GM12878 (cell line): ENCODE measurements around the gene AFAP1. TPM values are rescaled to one million over a fixed set of nuclear protein-coding genes. Genes with fewer than 3 reads are reported as not detected.

ENCODE experiments used
- ATAC-seq: fragments of 200-7000 bp; cut with Tn5 transposase; 3 replicates; pipeline ENCODE4 v1.9.1; 2020; ENCODE audit warnings: mild to moderate bottlenecking, moderate library complexity
- BruUV-seq: library from RNA; stranded (reverse); fragments of 400-500 nt; replicated peaks from 2 replicates; lab custom pipeline; 2021; lab: Mats Ljungman, UMichigan
- CTCF ChIA-PET: fragments of 300-600 bp; sonication (Branson Sonifier 250); formaldehyde crosslinking; extraction: SDS; loops from one replicate; lab custom pipeline; 2021; ENCODE audit warnings: inconsistent platforms; lab: Yijun Ruan, JAX
- POLR2A ChIA-PET: fragments of 350-600 bp; formaldehyde crosslinking; extraction: SDS; loops from one replicate; lab custom pipeline; 2021; ENCODE audit warnings: inconsistent platforms; lab: Charles Lee
- RAD21 ChIA-PET: fragments of 300-600 bp; sonication (Branson Sonifier 250); formaldehyde crosslinking; loops from one replicate; lab custom pipeline; 2023; ENCODE audit warnings: antibody characterized with exemption; ENCODE audit not compliant: unreplicated experiment; lab: Charles Lee
- SMC1A ChIA-PET: fragments of 300-600 bp; sonication (Branson Sonifier 250); formaldehyde crosslinking; loops from one replicate; lab custom pipeline; 2023; ENCODE audit not compliant: unreplicated experiment, uncharacterized antibody; lab: Charles Lee
- DNase-seq: peaks from one replicate; pipeline ENCODE4 v3.0.0-alpha.2; 2011; ENCODE audit warnings: low read depth, low spot score
- FAIRE-seq: peaks from 3 replicates; lab custom pipeline; 2011; peaks lifted over from hg19 to GRCh38; lab: Jason Lieb, UNC
- H2AFZ ChIP-seq: 2 replicates; pipeline ENCODE4 v1.6.0; 2011; ENCODE audit warnings: low read depth, low read length, control low read depth; ENCODE audit not compliant: control insufficient read depth
- H3K27ac ChIP-seq: 2 replicates; pipeline ENCODE4 v1.5.1; 2011; ENCODE audit warnings: control low read depth; ENCODE audit not compliant: control insufficient read depth, insufficient read depth
- H3K27me3 ChIP-seq, 2 experiments: replicated peaks in 1 of 2; 2 replicates each; pipeline versions ENCODE4 v1.6.0 to v1.6.1; 2011; ENCODE audit warnings: low read length in 1 of 2; ENCODE audit not compliant: control insufficient read depth in 2 of 2, insufficient read depth in 2 of 2
- H3K36me3 ChIP-seq, 2 experiments: 2 replicates each; pipeline ENCODE4 v1.5.1; 2011; ENCODE audit warnings: low read length in 1 of 2; ENCODE audit not compliant: control insufficient read depth in 2 of 2, insufficient read depth in 2 of 2
- H3K4me1 ChIP-seq: 2 replicates; pipeline ENCODE4 v1.6.1; 2011; ENCODE audit warnings: mild to moderate bottlenecking, low read length, moderate library complexity, mixed read lengths; ENCODE audit not compliant: control insufficient read depth, insufficient read depth
- H3K4me2 ChIP-seq: 2 replicates; pipeline ENCODE4 v1.6.0; 2011; ENCODE audit warnings: control low read depth; ENCODE audit not compliant: control insufficient read depth, insufficient read depth
- H3K4me3 ChIP-seq: fragments of 200-600 bp; sonication (generic); 2 replicates; pipeline ENCODE4 v1.5.1; 2016
- H3K79me2 ChIP-seq: 2 replicates; pipeline ENCODE4 v1.6.0; 2011; ENCODE audit warnings: low read length; ENCODE audit not compliant: control insufficient read depth, insufficient read depth
- H3K9ac ChIP-seq: 2 replicates; pipeline ENCODE4 v1.8.0; 2011; ENCODE audit warnings: low read length, control low read depth, mixed read lengths; ENCODE audit not compliant: control insufficient read depth, insufficient read depth
- H3K9me3 ChIP-seq: replicated peaks from 3 replicates; pipeline ENCODE4 v1.5.1; 2011; ENCODE audit warnings: mild to moderate bottlenecking, low read length; ENCODE audit not compliant: control insufficient read depth, insufficient read depth
- H4K20me1 ChIP-seq: 2 replicates; pipeline ENCODE4 v1.6.0; 2011; ENCODE audit not compliant: control insufficient read depth, insufficient read depth
- CHD1 ChIP-seq: IDR thresholded peaks from 2 replicates; pipeline ENCODE4 v1.6.1; 2012; ENCODE audit warnings: low read depth, low read length, improper control_type of control experiment
- GABPA ChIP-seq: IDR thresholded peaks from 2 replicates; pipeline ENCODE4 v1.6.1; 2014; ENCODE audit warnings: antibody characterized with exemption, low read depth, mild to moderate bottlenecking, inconsistent platforms
- HDAC6 ChIP-seq: fragments of 200-600 bp; sonication (generic); IDR thresholded peaks from one replicate; pipeline ENCODE4 v1.8.0; 2017; ENCODE audit warnings: antibody characterized with exemption; ENCODE audit not compliant: unreplicated experiment
- NRF1 ChIP-seq: conservative IDR thresholded peaks from 2 replicates; pipeline ENCODE4 v1.6.1; 2011; ENCODE audit warnings: mild to moderate bottlenecking, low read depth, low read length, improper control_type of control experiment
- WGBS: methylation state at CpG from one replicate; pipeline ENCODE4 v1.1.6; 2016; ENCODE audit warnings: low lambda C conversion rate; ENCODE audit not compliant: insufficient replicate concordance, insufficient coverage; ENCODE audit errors: missing lambda C conversion rate; 5-methylcytosine and 5-hydroxymethylcytosine counted together
- in situ Hi-C: fragments of 300-500 bp; cut with MboI; formaldehyde crosslinking; loops from 9 replicates; pipeline ENCODE4 v1.14.3; 2018; ENCODE audit warnings: mixed read lengths
- intact Hi-C: fragments of 100-400 bp; cut with micrococcal nuclease; formaldehyde crosslinking; loops from one replicate; pipeline ENCODE4 v1.14.2; 2022; ENCODE audit not compliant: unreplicated experiment
- polyA plus RNA-seq, 11 experiments: library from polyadenylated mRNA; depleted of rRNA in 4 of 11; unstranded in 6 of 11; stranded (reverse) in 5 of 11; fragments of >200 nt; fragmentation: Nextera tagmentation in 4 of 11; fragmentation: Illumina TruSeq in 1 of 11; extraction: Ambion mirVana in 4 of 11; extraction: Trizol in 1 of 11; gene quantifications; 1 replicate in 1 of 11; 2 replicates in 10 of 11; pipeline versions ENCODE4 v1.2.1 to v1.2.3, GENCODE V29; 2011 to 2016; ENCODE audit warnings: inconsistent platforms in 2 of 11, missing spikeins in 2 of 11, low read depth in 1 of 11
- total RNA-seq, 4 experiments: library from RNA; depleted of rRNA in 3 of 4; stranded (reverse); fragments of >200 nt in 3 of 4; fragmentation: Illumina TruSeq in 1 of 4; extraction: Trizol in 1 of 4; gene quantifications; 2 replicates each; pipeline versions ENCODE4 v1.2.1 to v1.2.3, GENCODE V29; 2013 to 2021
- TF ChIP-seq, protein P1 (sequence below): fragments of 450-650 bp; IDR thresholded peaks from 2 replicates; pipeline ENCODE4 v1.6.1; 2017; ENCODE audit warnings: low read depth, mild to moderate bottlenecking, moderate library complexity
- TF ChIP-seq, protein P2 (sequence below): fragments of 450-650 bp; IDR thresholded peaks from 2 replicates; pipeline ENCODE4 v1.6.1; 2017; ENCODE audit warnings: mild to moderate bottlenecking, moderate library complexity
- TF ChIP-seq, protein P3 (sequence below): IDR thresholded peaks from 2 replicates; pipeline ENCODE4 v1.6.1; 2011; ENCODE audit warnings: mild to moderate bottlenecking, low read depth, low read length, moderate library complexity; ENCODE audit not compliant: insufficient replicate concordance
- TF ChIP-seq, protein P4 (sequence below): IDR thresholded peaks from 2 replicates; pipeline ENCODE4 v1.6.1; 2011; ENCODE audit warnings: low read depth, low read length, improper control_type of control experiment, borderline replicate concordance

The AFAP1 gene
- total and polyA plus RNA-seq, 10 of the 15 experiments (the other 5 are each of a cell fraction or from before 2014, with no cell fraction given), result 0.02 to 0.23 (median 0.09) TPM; not detected in 1

DNA sequence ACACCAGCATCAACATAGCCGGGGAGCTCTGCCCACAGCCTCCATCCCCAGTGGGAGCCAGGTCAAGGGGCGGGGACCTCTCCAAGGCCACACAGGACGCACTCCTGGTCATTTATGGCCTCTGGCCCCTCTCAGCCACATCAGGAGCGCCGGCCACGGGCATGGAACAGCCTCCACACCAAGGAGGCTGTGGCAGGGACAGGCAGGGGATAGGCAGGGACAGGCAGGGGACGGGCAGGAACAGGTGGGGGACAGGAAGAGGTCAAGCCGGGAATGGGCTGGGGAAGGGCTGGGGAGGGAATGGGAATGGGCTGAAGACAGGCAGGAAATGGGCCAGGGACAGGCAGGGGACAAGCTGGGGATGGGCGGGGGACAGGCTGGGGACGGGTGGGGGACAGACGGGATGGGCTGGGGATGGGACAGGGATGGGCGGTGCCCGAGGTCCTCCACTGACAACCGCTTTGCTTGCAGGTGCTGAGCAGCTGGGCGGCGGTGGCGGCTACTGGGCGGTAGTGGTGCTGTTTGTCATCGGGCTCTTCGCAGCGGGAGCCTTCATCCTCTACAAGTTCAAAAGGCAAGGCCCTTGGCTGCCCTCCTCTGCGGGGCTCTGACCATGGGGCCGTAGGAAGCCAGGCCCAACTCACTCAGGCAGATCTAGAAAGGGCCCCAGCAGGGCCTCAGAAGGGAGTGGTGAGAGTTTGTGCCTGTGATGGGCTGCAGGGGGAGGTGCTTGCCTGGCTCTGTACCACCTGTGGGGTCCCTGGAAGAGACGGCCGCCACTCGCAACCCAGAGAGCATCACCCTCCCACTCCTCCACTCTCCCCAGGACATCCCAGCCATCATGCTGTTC, 205.6 kb downstream of the AFAP1 start:
- CTCF ChIA-PET, result no interaction called here
- SMC1A ChIA-PET, result no interaction called here
- Histone ChIP-seq H3K27me3 (no peaks in the 10 kb centered on the region; a peak in 2 of 4 replicates), H4K20me1 (no peaks in the 10 kb centered on the region), H3K9ac (no peak overlapping the region), H3K4me2 (no peak overlapping the region), H3K9me3 (no peaks in the 10 kb centered on the region), H3K36me3 (no peaks in the 10 kb centered on the region), H2AFZ (no peak overlapping the region), H3K27ac (no peak overlapping the region), H3K79me2 (no peaks in the 10 kb centered on the region), H3K4me3 (no peak overlapping the region), H3K4me1 (no peaks in the 10 kb centered on the region)
- POLR2A ChIA-PET, result no interaction called here
- FAIRE-seq, result no peak
- no TSS peak for BruUV-seq
- 34% methylated on average over 21 of the region's 26 CpGs for WGBS
- in situ Hi-C loops, result no loop called here
- RAD21 ChIA-PET, result no interaction called here
- no peak for ATAC-seq
- TF ChIP-seq, protein P1, sequence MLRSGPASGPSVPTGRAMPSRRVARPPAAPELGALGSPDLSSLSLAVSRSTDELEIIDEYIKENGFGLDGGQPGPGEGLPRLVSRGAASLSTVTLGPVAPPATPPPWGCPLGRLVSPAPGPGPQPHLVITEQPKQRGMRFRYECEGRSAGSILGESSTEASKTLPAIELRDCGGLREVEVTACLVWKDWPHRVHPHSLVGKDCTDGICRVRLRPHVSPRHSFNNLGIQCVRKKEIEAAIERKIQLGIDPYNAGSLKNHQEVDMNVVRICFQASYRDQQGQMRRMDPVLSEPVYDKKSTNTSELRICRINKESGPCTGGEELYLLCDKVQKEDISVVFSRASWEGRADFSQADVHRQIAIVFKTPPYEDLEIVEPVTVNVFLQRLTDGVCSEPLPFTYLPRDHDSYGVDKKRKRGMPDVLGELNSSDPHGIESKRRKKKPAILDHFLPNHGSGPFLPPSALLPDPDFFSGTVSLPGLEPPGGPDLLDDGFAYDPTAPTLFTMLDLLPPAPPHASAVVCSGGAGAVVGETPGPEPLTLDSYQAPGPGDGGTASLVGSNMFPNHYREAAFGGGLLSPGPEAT, result no peak
- TF ChIP-seq CHD1, result no peak
- TF ChIP-seq GABPA, result no peak
- TF ChIP-seq NRF1, result no peak
- no peak for TF ChIP-seq HDAC6
- TF ChIP-seq, protein P2, sequence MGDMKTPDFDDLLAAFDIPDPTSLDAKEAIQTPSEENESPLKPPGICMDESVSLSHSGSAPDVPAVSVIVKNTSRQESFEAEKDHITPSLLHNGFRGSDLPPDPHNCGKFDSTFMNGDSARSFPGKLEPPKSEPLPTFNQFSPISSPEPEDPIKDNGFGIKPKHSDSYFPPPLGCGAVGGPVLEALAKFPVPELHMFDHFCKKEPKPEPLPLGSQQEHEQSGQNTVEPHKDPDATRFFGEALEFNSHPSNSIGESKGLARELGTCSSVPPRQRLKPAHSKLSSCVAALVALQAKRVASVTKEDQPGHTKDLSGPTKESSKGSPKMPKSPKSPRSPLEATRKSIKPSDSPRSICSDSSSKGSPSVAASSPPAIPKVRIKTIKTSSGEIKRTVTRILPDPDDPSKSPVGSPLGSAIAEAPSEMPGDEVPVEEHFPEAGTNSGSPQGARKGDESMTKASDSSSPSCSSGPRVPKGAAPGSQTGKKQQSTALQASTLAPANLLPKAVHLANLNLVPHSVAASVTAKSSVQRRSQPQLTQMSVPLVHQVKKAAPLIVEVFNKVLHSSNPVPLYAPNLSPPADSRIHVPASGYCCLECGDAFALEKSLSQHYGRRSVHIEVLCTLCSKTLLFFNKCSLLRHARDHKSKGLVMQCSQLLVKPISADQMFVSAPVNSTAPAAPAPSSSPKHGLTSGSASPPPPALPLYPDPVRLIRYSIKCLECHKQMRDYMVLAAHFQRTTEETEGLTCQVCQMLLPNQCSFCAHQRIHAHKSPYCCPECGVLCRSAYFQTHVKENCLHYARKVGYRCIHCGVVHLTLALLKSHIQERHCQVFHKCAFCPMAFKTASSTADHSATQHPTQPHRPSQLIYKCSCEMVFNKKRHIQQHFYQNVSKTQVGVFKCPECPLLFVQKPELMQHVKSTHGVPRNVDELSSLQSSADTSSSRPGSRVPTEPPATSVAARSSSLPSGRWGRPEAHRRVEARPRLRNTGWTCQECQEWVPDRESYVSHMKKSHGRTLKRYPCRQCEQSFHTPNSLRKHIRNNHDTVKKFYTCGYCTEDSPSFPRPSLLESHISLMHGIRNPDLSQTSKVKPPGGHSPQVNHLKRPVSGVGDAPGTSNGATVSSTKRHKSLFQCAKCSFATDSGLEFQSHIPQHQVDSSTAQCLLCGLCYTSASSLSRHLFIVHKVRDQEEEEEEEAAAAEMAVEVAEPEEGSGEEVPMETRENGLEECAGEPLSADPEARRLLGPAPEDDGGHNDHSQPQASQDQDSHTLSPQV, result no peak
- TF ChIP-seq, protein P3, sequence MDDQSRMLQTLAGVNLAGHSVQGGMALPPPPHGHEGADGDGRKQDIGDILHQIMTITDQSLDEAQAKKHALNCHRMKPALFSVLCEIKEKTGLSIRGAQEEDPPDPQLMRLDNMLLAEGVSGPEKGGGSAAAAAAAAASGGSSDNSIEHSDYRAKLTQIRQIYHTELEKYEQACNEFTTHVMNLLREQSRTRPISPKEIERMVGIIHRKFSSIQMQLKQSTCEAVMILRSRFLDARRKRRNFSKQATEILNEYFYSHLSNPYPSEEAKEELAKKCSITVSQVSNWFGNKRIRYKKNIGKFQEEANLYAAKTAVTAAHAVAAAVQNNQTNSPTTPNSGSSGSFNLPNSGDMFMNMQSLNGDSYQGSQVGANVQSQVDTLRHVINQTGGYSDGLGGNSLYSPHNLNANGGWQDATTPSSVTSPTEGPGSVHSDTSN, result no peak
- TF ChIP-seq, protein P4, sequence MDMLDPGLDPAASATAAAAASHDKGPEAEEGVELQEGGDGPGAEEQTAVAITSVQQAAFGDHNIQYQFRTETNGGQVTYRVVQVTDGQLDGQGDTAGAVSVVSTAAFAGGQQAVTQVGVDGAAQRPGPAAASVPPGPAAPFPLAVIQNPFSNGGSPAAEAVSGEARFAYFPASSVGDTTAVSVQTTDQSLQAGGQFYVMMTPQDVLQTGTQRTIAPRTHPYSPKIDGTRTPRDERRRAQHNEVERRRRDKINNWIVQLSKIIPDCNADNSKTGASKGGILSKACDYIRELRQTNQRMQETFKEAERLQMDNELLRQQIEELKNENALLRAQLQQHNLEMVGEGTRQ, result no peak
- intact Hi-C loops, result no loop called here
- no peak for DNase-seq
